ENCODE results near the gene ABHD16B.

The ABHD16B gene

DNA sequence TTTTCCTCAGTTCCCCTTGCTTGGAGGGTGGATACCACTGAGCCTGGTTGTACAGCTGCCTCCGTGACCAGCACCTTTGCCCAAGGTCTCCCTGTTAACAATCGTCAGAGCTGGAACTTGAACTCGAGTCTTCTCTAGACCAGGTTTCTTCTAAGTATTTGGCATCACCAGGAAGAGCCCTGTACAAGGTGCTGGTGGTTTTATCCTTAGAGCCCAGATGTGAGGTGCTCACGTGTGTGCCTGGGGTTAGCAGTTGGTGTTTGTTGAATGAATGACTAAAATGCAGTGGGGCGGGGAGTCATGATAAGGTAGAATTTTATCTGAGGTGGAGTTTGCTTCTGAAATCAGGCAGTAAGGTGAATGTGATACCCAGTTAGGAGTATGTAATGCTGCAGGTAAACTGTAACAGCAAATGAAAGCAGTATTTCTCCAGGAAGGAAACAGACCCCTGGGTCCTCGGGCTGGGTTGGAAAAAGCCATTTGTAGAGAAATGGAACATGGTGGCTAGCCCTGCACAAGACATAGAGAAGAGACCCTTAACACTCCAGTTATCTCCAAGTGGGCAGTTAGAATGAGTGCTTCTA is 36.8 kb downstream of the ABHD16B start:
- no peak for DNase-seq

DNA sequence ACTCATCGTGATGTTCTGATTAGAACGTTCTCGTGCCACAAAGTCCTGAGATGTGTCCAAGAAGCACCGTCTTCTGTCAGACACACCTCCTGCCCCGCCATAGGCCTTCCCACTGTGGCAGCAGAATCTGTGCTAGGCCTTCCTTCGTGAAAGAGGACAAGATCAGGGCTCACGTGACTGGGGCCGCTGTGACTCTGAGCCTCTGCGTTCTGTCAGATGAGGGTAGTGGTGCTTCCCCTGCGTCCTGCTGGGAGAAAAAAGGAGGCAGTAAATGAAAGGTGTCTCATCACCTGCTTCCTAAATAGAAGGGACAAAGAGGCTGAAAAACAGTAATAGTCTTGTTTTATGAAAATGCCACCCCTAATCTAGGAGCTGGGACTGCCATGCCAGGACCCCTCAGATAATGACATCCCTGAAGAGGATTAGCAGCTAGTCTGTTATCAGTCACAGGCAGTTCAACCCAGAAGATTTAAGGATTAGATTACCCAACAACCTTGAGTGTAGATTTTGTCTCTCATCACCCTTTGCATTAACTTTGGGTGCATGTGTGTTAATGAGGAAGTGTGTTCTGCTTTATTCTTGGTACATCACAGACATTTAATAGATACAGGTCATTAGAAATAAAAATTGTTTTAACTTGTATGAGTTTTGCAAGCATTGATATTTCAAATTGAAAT is 37.7 kb downstream of the ABHD16B start:
- no peak for DNase-seq

DNA sequence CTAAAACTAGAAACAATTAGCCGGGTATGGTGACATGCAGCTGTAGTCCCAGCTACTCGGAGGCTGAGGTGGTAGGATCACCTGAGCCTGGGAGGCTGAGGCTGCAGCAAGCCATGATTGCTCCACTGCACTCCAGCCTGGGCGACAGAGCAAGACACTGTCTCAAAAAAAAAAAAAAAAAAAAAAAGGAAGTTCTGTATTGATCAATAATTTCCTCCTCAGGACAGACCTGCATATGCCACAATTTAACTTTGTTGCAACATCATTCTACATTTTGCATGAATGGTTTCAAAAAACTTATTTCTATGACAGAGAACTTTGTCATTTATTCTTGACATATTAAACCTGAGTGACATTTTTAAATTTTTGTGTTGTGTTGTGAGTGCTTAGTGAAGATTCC is 39.1 kb downstream of the ABHD16B start:
- DNase-seq, result no peak

- no peak for DNase-seq
These were observed 42.7 kb downstream of the ABHD16B start for GRCh38 chr20:63903796-63904561.

DNA sequence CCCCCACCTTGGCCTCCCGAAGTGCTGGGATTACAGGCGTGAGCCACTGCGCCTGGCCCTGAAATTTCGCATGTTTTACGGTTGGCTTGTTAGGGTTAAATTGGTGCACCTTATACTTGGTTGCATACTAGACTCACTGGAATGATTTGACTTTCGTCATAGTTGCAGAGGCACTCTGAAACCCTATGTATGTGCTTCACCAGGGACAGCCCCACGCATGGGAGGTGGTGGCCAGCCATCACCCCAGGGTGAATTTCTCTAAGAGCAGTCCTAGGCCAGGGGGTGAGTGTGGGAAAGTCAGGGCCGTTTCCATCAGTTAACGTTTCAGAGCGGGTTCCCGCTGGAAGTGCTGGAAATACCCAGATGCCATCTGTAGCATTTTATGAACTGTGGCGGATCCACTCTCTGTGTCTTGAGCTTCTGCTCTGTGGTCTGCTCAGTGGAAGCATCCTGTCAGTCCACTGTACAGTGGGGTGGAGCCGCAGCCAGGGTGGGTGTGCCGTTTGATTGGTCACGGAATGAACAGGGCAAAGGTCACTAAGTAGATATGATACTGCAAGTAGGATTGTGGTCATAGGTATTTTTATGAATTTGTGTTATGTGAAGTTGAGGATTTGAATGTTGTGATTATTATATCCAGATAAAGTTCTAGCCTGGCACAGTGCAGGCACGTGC is 46.8 kb downstream of the ABHD16B start:
- no peak for DNase-seq

DNA sequence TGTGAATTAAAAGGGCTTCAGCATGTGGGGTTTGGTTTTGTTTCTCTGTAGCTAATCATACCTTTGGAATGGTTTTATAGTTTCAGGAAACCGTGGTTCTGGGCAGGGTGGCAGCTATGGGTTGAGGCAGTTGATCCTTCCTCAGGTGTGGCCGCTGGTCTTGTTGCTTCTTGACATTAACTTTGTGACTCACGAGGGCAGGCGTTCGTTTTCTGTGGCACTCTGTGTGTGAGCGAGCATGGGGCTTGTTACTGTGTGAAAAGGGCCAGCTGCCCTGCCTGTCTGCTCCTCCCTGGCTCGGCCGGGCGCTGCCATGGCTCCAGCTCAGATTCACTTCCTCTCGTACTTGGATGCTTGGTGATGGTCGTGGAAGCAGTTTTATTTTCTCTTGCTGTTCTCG is 49.9 kb downstream of the ABHD16B start:
- DNase-seq, result no peak

Data from CD4-positive, alpha-beta T cell treated with Interleukin-21 for 1 hour (primary cell).